Body of pancreas (tissue), 4 donors: ENCODE results near the gene ZC3H7A. TPM values are rescaled to one million over a fixed set of nuclear protein-coding genes. Genes with fewer than 3 reads are reported as not detected.

Experiments
- ATAC-seq: fragments of 150-250 bp; one replicate; pipeline ENCODE4 v1.9.1; 2016
- DNase-seq, 4 donors: peaks; one replicate each; pipeline ENCODE4 v3.0.0-alpha.2; 2019
- H3K27ac ChIP-seq, 4 donors: fragments of 200-600 bp; sonication (generic); 1 replicate in 3 of 4; 2 replicates in 1 of 4; pipeline versions ENCODE4 v1.5.1 to v1.6.1; 2016 to 2019; ENCODE audit warnings: mild to moderate bottlenecking in 1 of 4, mixed read lengths in 1 of 4, moderate library complexity in 1 of 4
- H3K27me3 ChIP-seq, 2 donors: fragments of 200-600 bp; sonication (generic); one replicate each; pipeline ENCODE4 v1.6.0; 2016; ENCODE audit warnings: mild to moderate bottlenecking in 1 of 2
- H3K36me3 ChIP-seq, 2 donors: fragments of 200-600 bp; sonication (generic); replicated peaks in 1 of 2; 2 replicates each; pipeline ENCODE4 v1.5.1; 2016; ENCODE audit warnings: low read depth in 2 of 2; ENCODE audit not compliant: insufficient read depth in 1 of 2
- H3K4me1 ChIP-seq: fragments of 200-600 bp; sonication (generic); one replicate; pipeline ENCODE4 v1.6.0; 2016
- H3K4me3 ChIP-seq, 2 donors: fragments of 200-600 bp; sonication (generic); 1 replicate in 1 of 2; 2 replicates in 1 of 2; pipeline ENCODE4 v1.5.1; 2016 to 2019
- H3K9me3 ChIP-seq, 3 donors: fragments of 200-600 bp; sonication (generic); 1 replicate in 2 of 3; 2 replicates in 1 of 3; pipeline ENCODE4 v1.5.1; 2016
- CTCF ChIP-seq, 7 experiments: fragments of 450-650 bp in 4 of 7; fragments of 200-600 bp in 3 of 7; sonication (generic) in 3 of 7; IDR thresholded peaks; one replicate each; pipeline ENCODE4 v1.5.1; 2016 to 2019; ENCODE audit warnings: antibody characterized with exemption in 7 of 7
- POLR2A ChIP-seq, 3 donors: fragments of 450-650 bp; IDR thresholded peaks; one replicate each; pipeline ENCODE4 v1.6.1; 2016; ENCODE audit warnings: antibody characterized with exemption in 3 of 3, mild to moderate bottlenecking in 2 of 3
- WGBS, 2 donors: methylation state at CpG; one replicate each; pipeline ENCODE4 v1.1.5; 2017; 5-methylcytosine and 5-hydroxymethylcytosine counted together
- intact Hi-C: fragments of 100-400 bp; cut with DNase I; formaldehyde crosslinking; loops from one replicate; pipeline ENCODE4 v1.15.1; 2023
- total RNA-seq, 2 donors: library from RNA; depleted of rRNA; stranded (reverse); fragments of >200 nt; gene quantifications; one replicate each; pipeline ENCODE4 v1.1.0, GENCODE V29; 2016

Gene ZC3H7A
- total RNA-seq, 2 donors from 2014 or later = 26.4 to 49.5 TPM

DNA sequence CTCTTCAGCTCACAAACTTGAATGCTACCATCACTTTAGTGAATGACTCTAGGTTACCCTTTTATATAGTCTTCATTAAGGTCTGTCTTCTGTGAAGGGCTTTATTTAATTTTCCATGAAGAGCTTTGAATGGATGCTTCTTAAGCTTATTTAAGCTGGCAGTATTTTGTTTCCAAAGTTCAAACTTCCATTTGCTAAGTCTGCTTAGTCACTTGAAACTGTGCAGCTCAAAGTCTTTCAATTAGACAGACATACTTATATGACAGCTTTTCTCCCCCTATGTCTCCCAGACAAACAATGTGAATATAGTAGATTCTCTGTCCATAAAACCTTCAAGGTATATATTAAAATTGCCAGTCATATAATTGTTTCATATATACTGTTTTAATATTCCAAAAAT lies 77.9 kb downstream of the ZC3H7A start:
- Histone ChIP-seq H3K36me3 (peaks cover 9 to 12% of the 10 kb centered on the region in 2 donors), H3K4me1 (peaks cover 78% of the 10 kb centered on the region), H3K27ac (peak overlapping the region in 2 of 4 donors; percentile 24 to 77), H3K9me3 (no peaks in the 10 kb centered on the region), H3K27me3 (no peaks in the 10 kb centered on the region), H3K4me3 (no peak overlapping the region)
- DNase-seq = no peak
- TF ChIP-seq CTCF (IDR thresholded peaks at IDR 0.05) (no peak), POLR2A (IDR thresholded peaks at IDR 0.05) (no peak)
- no peak for ATAC-seq
- intact Hi-C loops = no loop called here

GRCh38 chr16:11717811-11718210 lies 79.2 kb downstream of the ZC3H7A start:
- no peaks in the 10 kb centered on the region for H3K9me3 ChIP-seq
- H3K4me3 ChIP-seq = no peak overlapping the region
- intact Hi-C loops = no loop called here
- DNase-seq = no peak
- H3K4me1 ChIP-seq = peaks cover 65% of the 10 kb centered on the region
- H3K36me3 ChIP-seq = peaks cover 9 to 12% of the 10 kb centered on the region in 2 donors
- no peak for ATAC-seq
- 53 to 69% methylated on average over 5 of the region's 5 CpGs for WGBS, 2 donors
- TF ChIP-seq CTCF (IDR thresholded peaks at IDR 0.05) = no peak
- TF ChIP-seq POLR2A (IDR thresholded peaks at IDR 0.05) = no peak
- H3K27me3 ChIP-seq = no peaks in the 10 kb centered on the region
- peak overlapping the region in 1 of 4 donors; percentile 77 for H3K27ac ChIP-seq

- DNase-seq = peak in 1 of 4 donors; percentile 32
- Histone ChIP-seq H3K27me3 (no peaks in the 10 kb centered on the region), H3K36me3 (peaks cover 7 to 12% of the 10 kb centered on the region in 2 donors), H3K4me3 (no peak overlapping the region), H3K9me3 (no peaks in the 10 kb centered on the region), H3K4me1 (peaks cover 65% of the 10 kb centered on the region), H3K27ac (peak overlapping the region; percentile 15 to 77 (median 60))
- no peak for TF ChIP-seq CTCF (IDR thresholded peaks at IDR 0.05)
- TF ChIP-seq POLR2A (IDR thresholded peaks at IDR 0.05) = peak in 1 of 3 donors; percentile 13
- peak; percentile 70 for ATAC-seq
- intact Hi-C loops = no loop called here
Measured at GRCh38 chr16:11716336-11716735, 80.7 kb downstream of the ZC3H7A start.

- Histone ChIP-seq H3K27ac (peak overlapping the region in 3 of 4 donors; percentile 52 to 77 (median 69)), H3K4me3 (no peak overlapping the region), H3K9me3 (no peaks in the 10 kb centered on the region), H3K4me1 (peaks cover 67% of the 10 kb centered on the region), H3K27me3 (no peaks in the 10 kb centered on the region), H3K36me3 (peaks cover 0 to 8% of the 10 kb centered on the region in 2 donors)
- intact Hi-C loops = no loop called here
- TF ChIP-seq POLR2A (IDR thresholded peaks at IDR 0.05) = no peak
- peak in 4 of 7 experiments; percentile 29 to 41 (median 38) for TF ChIP-seq CTCF (IDR thresholded peaks at IDR 0.05)
- ATAC-seq = peak; percentile 53
- DNase-seq = peak in 2 of 4 donors; percentile 24 to 35
- WGBS, 2 donors = 16 to 27% methylated on average over 8 of the region's 8 CpGs
Measured at GRCh38 chr16:11715246-11715947, 81.7 kb downstream of the ZC3H7A start.

- DNase-seq (peak in 1 of 4 donors; percentile 53), ATAC-seq (no peak)
- intact Hi-C loops = no loop called here
- Histone ChIP-seq H3K27me3 (no peaks in the 10 kb centered on the region), H3K9me3 (no peaks in the 10 kb centered on the region), H3K36me3 (peaks cover 0 to 3% of the 10 kb centered on the region in 2 donors), H3K27ac (peak overlapping the region in 2 of 4 donors; percentile 9 to 46), H3K4me1 (peaks cover 46% of the 10 kb centered on the region), H3K4me3 (no peak overlapping the region)
- TF ChIP-seq CTCF (IDR thresholded peaks at IDR 0.05) (no peak), POLR2A (IDR thresholded peaks at IDR 0.05) (no peak)
- 35 to 40% methylated on average over 3 of the region's 3 CpGs for WGBS, 2 donors
Measured at GRCh38 chr16:11712122-11712521, 84.9 kb downstream of the ZC3H7A start.
